C4-2B (cell line): Measurements from ENCODE around the gene ATG101.
A peak's percentile ranks its signal among the peaks of the same experiment; 100 is the strongest.

Experiments
- ZFX ChIP-seq: fragments of 450-650 bp; IDR thresholded peaks from 2 replicates; pipeline ENCODE4 v1.6.1; 2017
- TF ChIP-seq, protein P1 (sequence below): fragments of 450-650 bp; conservative IDR thresholded peaks from 2 replicates; pipeline ENCODE4 v1.5.1; 2017; ENCODE audit warnings: mild to moderate bottlenecking

DNA sequence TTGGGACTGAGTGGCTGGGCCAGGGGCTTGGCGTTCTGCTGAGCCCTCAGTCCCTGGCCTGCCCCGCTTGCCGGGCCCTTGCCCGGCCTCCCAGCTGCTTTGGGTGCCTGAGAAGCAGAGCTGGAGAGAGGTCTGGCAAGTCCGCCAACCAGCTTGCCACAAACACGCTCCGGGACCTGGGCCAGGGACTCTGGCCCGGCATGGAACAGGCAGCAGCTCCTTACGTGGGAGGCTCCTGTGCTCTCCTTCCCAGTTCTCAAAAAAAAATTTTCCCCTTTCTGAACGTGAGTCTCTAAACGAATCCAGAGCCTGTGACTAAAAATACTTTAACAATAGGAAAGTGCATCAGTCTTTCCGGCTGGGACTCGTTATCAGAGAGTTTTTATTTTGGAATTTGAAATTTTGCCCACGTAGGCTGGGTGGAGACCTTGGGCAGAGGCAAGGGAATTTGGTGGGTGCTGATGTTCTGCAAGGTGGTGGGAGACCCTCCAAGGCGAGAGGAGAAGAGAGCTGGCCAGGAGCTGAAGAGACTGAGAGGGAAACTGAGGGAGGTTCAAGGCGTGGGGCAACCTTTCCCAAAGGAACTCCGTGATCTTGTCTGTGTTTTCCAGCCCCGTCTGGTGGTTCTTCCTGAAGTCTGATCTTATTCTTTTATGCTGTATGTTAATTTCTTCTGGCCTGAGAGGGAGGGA, 25.3 kb upstream of the ATG101 start:
- TF ChIP-seq, protein P1, sequence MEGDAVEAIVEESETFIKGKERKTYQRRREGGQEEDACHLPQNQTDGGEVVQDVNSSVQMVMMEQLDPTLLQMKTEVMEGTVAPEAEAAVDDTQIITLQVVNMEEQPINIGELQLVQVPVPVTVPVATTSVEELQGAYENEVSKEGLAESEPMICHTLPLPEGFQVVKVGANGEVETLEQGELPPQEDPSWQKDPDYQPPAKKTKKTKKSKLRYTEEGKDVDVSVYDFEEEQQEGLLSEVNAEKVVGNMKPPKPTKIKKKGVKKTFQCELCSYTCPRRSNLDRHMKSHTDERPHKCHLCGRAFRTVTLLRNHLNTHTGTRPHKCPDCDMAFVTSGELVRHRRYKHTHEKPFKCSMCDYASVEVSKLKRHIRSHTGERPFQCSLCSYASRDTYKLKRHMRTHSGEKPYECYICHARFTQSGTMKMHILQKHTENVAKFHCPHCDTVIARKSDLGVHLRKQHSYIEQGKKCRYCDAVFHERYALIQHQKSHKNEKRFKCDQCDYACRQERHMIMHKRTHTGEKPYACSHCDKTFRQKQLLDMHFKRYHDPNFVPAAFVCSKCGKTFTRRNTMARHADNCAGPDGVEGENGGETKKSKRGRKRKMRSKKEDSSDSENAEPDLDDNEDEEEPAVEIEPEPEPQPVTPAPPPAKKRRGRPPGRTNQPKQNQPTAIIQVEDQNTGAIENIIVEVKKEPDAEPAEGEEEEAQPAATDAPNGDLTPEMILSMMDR = no peak
- 0 out of 2 replicates have a peak, but pooled peaks have one; percentile 18 for TF ChIP-seq ZFX
